HepG2 (cell line): ENCODE results near the gene LRP10. TPM values are rescaled to one million over a fixed set of nuclear protein-coding genes. Genes with fewer than 3 reads are reported as not detected.

Source experiments
- AFF4 ChIP-seq: sonication (generic); formaldehyde crosslinking; IDR thresholded peaks from 2 replicates; pipeline ENCODE4 v1.4.0; 2020; ENCODE audit warnings: missing genetic modification reagents
- ATF7 ChIP-seq, 2 experiments: fragments of 450-650 bp in 1 of 2; sonication (generic) in 1 of 2; formaldehyde crosslinking in 1 of 2; IDR thresholded peaks; 2 replicates each; pipeline versions ENCODE4 v1.4.0 to v1.6.1; 2016 to 2020; ENCODE audit warnings: antibody characterized with exemption in 1 of 2, mild to moderate bottlenecking in 1 of 2, missing genetic modification reagents in 1 of 2
- CEBPB ChIP-seq: IDR thresholded peaks from 2 replicates; pipeline ENCODE4 v1.6.1; 2011; ENCODE audit warnings: low read depth, low read length, improper control_type of control experiment, borderline replicate concordance
- CTCF ChIP-seq: sonication (generic); formaldehyde crosslinking; IDR thresholded peaks from 2 replicates; pipeline ENCODE4 v1.5.0; 2020; ENCODE audit warnings: mild to moderate bottlenecking, missing genetic modification reagents, moderate library complexity
- JDP2 ChIP-seq: sonication (generic); formaldehyde crosslinking; IDR thresholded peaks from 2 replicates; pipeline ENCODE4 v1.8.1; 2022; ENCODE audit warnings: missing genetic modification reagents, borderline replicate concordance
- KMT2A ChIP-seq: sonication (generic); formaldehyde crosslinking; IDR thresholded peaks from 2 replicates; pipeline ENCODE4 v1.4.0; 2020; ENCODE audit warnings: missing genetic modification reagents
- MIER3 ChIP-seq: IDR thresholded peaks from 2 replicates; pipeline ENCODE4 v1.6.1; 2016; ENCODE audit warnings: missing compliant biosample characterization, borderline replicate concordance
- MLXIP ChIP-seq: sonication (generic); formaldehyde crosslinking; IDR thresholded peaks from 2 replicates; pipeline ENCODE4 v1.9.0; 2021; ENCODE audit warnings: missing genetic modification reagents, borderline replicate concordance
- MXI1 ChIP-seq: IDR thresholded peaks from 3 replicates; pipeline ENCODE4 v1.6.1; 2012; ENCODE audit warnings: low read depth, low read length, inconsistent platforms, borderline replicate concordance
- NKX3-1 ChIP-seq: sonication (generic); formaldehyde crosslinking; IDR thresholded peaks from 2 replicates; pipeline ENCODE4 v1.5.0; 2020; ENCODE audit warnings: missing genetic modification reagents
- RCOR2 ChIP-seq: IDR thresholded peaks from 2 replicates; pipeline ENCODE4 v1.6.1; 2016; ENCODE audit warnings: missing biosample characterization, missing genetic modification reagents
- REL ChIP-seq: sonication (generic); formaldehyde crosslinking; conservative IDR thresholded peaks from 2 replicates; pipeline ENCODE4 v1.8.0; 2022; ENCODE audit warnings: mild to moderate bottlenecking, missing genetic modification reagents, moderate library complexity
- SIN3A ChIP-seq: IDR thresholded peaks from 2 replicates; pipeline ENCODE4 v1.6.1; 2011; ENCODE audit warnings: low read depth, mild to moderate bottlenecking, control low read depth, low read length, borderline replicate concordance
- THYN1 ChIP-seq: sonication (generic); formaldehyde crosslinking; IDR thresholded peaks from 2 replicates; pipeline ENCODE4 v1.8.1; 2023; ENCODE audit warnings: low read depth, mild to moderate bottlenecking, moderate library complexity, missing genetic modification reagents, borderline replicate concordance
- XBP1 ChIP-seq: sonication (generic); formaldehyde crosslinking; IDR thresholded peaks from 2 replicates; pipeline ENCODE4 v1.5.0; 2020; ENCODE audit warnings: missing genetic modification reagents
- ZFP36L1 ChIP-seq: sonication (generic); formaldehyde crosslinking; IDR thresholded peaks from 2 replicates; pipeline ENCODE4 v1.8.0; 2022; ENCODE audit warnings: mild to moderate bottlenecking, missing genetic modification reagents, moderate library complexity
- ZFY ChIP-seq: sonication (generic); formaldehyde crosslinking; IDR thresholded peaks from 2 replicates; pipeline ENCODE4 v1.4.0; 2020; ENCODE audit warnings: missing genetic modification reagents
- ZNF558 ChIP-seq: sonication (generic); formaldehyde crosslinking; IDR thresholded peaks from 2 replicates; pipeline ENCODE4 v1.9.0; 2022; ENCODE audit warnings: mild to moderate bottlenecking, missing genetic modification reagents, borderline replicate concordance
- ZNF607 ChIP-seq: sonication (generic); formaldehyde crosslinking; IDR thresholded peaks from 2 replicates; pipeline ENCODE4 v1.5.1; 2020; ENCODE audit warnings: missing genetic modification reagents, mild to moderate bottlenecking, borderline replicate concordance
- ZNF749 ChIP-seq: sonication (generic); formaldehyde crosslinking; IDR thresholded peaks from 2 replicates; pipeline ENCODE4 v1.8.0; 2022; ENCODE audit warnings: mild to moderate bottlenecking, missing genetic modification reagents, moderate library complexity, borderline replicate concordance
- polyA plus RNA-seq, 8 experiments: library from polyadenylated mRNA; depleted of rRNA in 3 of 8; stranded (reverse) in 7 of 8; unstranded in 1 of 8; fragments of >200 nt; fragmentation: Illumina TruSeq in 4 of 8; extraction: Trizol in 4 of 8; gene quantifications; 2 replicates each; pipeline versions ENCODE4 v1.2.1 to v1.2.3, GENCODE V29; 2011 to 2016; ENCODE audit warnings: low read depth in 4 of 8, missing spikeins in 1 of 8, mixed read lengths in 1 of 8; ENCODE audit not compliant: insufficient read depth in 1 of 8
- total RNA-seq, 5 experiments: library from RNA; depleted of rRNA; stranded (reverse); fragments of >200 nt; fragmentation: Illumina TruSeq; extraction: Trizol; gene quantifications; 2 replicates each; pipeline ENCODE4 v1.2.3, GENCODE V29; 2016; ENCODE audit warnings: low read depth in 1 of 5

The LRP10 gene
- total and polyA plus RNA-seq, 2 of the 13 experiments (the other 11 are each of a cell fraction or from before 2014, with no cell fraction given), result 16.9 to 45.2 TPM

- TF ChIP-seq MLXIP (CRISPR knock-in tag) (0 out of 2 replicates have a peak, but pooled peaks have one; percentile 54), ZNF558 (peak; percentile 89), REL (peak; percentile 88; the same call in 1 of the 2 replicates), MIER3 (CRISPR knock-in tag) (peak; percentile 91; the same call in 1 of the 2 replicates), NKX3-1 (CRISPR knock-in tag) (peak; percentile 92), XBP1 (CRISPR knock-in tag) (no peak), THYN1 (CRISPR knock-in tag) (no peak; the same call in none of the 2 replicates), ATF7 (IDR thresholded peaks at IDR 0.05) (no peak), ATF7 (CRISPR knock-in tag; IDR thresholded peaks at IDR 0.05) (no peak; the same call in none of the 2 replicates), ZFP36L1 (CRISPR knock-in tag) (peak; percentile 88), MXI1 (peak; percentile 73; the same call in 1 of the 3 replicates), ZNF607 (peak; percentile 98), KMT2A (CRISPR knock-in tag) (no peak; the same call in 1 of the 2 replicates), CTCF (CRISPR knock-in tag) (peak; percentile 51), CEBPB (peak; percentile 18; the same call in 1 of the 2 replicates), RCOR2 (CRISPR knock-in tag) (peak; percentile 18; the same call in 1 of the 2 replicates), AFF4 (CRISPR knock-in tag) (peak; percentile 47; the same call in 1 of the 2 replicates), ZNF749 (CRISPR knock-in tag) (peak; percentile 48; the same call in 1 of the 2 replicates), SIN3A (peak; percentile 81; the same call in 1 of the 2 replicates), JDP2 (CRISPR knock-in tag) (no peak), ZFY (peak; percentile 89)
These were observed at the start of gene LRP10 (continued) for GRCh38 chr14:22871224-22872032.
